Measurements from ENCODE around the gene VAV2.

VAV2 gene

DNA sequence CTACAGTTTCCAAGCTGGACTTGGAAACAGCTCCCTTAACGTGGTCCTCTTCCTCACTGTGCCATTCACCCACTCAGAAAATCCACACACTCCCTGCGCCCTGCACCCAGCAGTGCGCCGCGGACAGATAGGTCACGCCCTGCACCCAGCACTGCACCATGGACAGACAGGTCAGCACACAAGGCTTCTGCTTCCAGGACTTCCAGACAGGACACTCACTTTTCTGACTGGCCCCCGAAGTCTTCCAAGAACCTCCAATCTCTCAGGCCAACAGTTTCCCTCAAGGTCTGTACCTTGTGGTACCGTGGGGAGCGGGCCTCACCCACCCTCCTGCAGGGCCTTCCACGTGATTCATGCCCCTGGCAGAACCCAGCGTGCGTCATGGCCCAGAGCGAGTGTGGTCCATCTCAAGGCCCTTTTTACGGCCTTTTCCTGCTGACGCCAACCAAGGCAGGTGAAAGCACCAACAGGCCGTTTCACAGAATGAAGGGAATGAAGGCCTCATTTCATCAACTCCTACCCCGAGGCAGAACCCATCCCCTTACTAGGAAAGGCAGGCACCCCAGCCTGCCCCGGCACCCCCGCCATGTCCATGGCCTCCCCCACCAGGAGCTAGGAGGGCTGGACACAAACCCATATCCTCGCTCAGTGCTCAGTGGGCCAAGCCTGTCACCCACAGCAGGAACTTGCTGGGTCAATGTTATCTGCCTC, 17.3 kb downstream of the VAV2 start:
- TF ChIP-seq, protein P1, sequence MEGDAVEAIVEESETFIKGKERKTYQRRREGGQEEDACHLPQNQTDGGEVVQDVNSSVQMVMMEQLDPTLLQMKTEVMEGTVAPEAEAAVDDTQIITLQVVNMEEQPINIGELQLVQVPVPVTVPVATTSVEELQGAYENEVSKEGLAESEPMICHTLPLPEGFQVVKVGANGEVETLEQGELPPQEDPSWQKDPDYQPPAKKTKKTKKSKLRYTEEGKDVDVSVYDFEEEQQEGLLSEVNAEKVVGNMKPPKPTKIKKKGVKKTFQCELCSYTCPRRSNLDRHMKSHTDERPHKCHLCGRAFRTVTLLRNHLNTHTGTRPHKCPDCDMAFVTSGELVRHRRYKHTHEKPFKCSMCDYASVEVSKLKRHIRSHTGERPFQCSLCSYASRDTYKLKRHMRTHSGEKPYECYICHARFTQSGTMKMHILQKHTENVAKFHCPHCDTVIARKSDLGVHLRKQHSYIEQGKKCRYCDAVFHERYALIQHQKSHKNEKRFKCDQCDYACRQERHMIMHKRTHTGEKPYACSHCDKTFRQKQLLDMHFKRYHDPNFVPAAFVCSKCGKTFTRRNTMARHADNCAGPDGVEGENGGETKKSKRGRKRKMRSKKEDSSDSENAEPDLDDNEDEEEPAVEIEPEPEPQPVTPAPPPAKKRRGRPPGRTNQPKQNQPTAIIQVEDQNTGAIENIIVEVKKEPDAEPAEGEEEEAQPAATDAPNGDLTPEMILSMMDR (IDR thresholded peaks at IDR 0.05; ENCODE audit: insufficient read depth, low read depth, low read length, missing control alignments), result no peak
- no peak for DNase-seq (ENCODE audit: low read depth)

DNA sequence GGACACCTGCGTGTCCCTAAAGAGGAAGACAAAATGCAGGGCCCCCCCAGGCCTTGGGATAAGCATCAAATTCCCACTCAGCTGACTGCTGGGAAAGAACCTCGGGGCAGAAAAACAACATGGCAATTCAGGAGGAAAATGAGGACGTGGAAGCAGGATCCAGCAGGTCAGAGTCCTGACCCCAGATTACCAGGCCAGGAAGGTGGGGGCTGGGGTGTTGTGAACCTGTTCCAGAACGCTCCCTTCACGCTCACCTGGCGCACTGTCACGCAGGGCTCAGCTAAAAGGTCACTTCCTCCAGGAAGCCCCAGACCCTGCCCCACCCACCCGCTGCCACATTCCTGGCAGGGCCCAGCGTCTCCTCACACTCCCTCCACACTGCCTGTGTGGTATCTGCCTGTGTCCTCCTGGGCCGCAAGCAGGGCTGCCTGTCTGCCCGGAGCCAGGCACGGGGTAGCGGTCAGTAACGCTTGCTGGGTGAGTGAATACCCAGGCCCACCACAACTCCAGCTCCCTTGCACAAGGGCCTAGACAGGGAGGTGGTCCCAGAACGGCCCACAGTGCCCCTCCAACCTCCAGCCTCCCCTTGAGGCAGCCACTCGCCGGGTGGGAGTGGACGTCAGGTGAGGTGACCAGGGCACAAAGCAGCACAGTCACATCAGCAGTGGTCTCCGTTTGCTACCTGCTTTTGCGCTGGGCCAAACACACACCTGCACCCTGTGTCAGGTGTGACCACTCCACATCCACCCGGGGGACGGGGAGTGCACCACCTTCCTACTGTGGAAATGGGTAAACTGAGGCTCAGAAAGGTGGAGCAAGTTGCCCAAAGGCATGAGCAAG, 18.1 kb downstream of the VAV2 start:
- no peak overlapping the region for H3K4me3 ChIP-seq (ENCODE audit: low read length)
- no peak for DNase-seq (ENCODE audit: low read depth)
- TF ChIP-seq, protein P1 (IDR thresholded peaks at IDR 0.05; ENCODE audit: insufficient read depth, low read depth, low read length, missing control alignments), result no peak

More for the DNA sequence above, 17.3 kb downstream of the VAV2 start:
- H3K4me3 ChIP-seq (ENCODE audit: low read length), result no peak overlapping the region

DNA sequence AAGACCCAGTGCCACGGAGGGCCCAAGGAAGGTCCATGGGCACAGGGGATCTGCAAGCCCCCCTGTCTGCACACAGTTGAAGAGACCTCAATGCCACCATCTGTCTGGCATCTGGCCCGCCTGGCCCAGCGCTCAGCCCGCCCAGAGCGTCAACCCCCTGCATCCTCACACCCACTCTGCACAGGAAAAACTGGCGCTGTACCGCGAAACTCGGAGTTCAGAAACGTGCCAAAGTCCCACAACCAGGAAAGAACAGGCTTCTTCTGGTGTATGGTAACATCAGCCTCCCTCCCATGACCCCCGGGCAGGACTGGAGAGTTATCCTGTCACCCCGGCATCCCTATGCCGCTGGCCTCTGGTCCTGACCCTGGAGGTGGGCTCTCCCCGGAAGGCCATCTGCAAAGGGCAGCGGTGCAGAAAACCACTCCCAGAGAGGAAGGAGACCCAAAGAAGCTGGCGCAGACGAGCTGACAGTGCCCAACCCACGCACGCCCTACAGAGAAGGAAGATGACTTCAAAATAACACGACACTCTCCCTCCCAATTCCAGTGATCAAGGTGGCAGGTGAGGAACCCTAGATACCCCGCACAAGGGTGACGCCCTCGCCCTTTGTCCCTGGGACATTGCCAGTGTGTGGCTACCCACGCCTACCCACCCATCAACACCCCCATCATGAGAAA, 18.9 kb downstream of the VAV2 start:
- no peak for DNase-seq (ENCODE audit: low read depth)
- TF ChIP-seq, protein P1 (IDR thresholded peaks at IDR 0.05; ENCODE audit: insufficient read depth, low read depth, low read length, missing control alignments), result no peak
- H3K4me3 ChIP-seq (ENCODE audit: low read length), result no peak overlapping the region

DNA sequence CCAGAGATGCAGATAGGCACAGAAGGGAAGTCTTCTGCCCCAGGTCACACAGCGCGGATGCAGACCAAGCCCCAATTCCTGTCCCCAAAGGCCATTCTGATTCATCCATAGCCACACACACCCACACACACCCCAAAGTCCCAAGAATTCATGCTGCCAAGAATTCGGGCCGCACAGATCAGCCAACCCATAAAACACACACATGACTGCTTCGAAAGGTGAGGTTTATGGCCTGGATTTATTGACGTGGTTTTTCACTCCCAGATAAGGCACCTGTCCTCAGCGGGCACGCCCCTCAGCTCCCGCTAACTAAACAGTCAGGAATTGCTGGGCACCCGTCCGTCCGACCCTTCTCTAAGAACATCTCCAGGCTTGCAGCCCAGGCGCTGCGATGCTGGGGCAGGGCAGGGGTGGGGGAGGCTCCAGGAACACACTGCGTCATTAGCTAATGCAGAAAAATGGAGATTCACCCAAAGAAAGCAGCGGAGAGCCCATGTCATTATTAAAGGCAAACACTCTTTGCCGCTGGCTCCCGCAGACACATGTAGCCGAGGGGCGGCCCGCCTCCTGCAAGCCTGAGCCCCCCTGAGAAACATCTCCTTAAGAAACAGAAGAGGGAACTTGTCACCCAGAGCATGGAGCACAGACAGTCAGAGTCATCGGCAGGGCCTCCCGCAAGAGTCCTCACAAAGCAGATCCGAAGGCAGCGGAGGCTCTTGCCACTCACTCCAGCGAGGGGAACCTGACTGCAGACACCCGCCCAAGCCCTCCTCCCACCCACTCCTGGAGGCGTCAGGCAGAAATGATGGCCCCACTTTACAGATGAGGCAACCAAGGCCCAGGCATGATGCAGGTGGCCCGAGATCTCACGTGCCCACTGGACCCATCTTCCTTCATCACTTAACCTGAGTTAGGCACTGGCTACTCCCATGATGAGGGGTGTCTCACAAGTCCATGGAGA, 19.9 kb downstream of the VAV2 start:
- TF ChIP-seq, protein P1 (IDR thresholded peaks at IDR 0.05; ENCODE audit: insufficient read depth, low read depth, low read length, missing control alignments), result no peak
- DNase-seq (ENCODE audit: low read depth), result no peak
- no peak overlapping the region for H3K4me3 ChIP-seq (ENCODE audit: low read length)

DNA sequence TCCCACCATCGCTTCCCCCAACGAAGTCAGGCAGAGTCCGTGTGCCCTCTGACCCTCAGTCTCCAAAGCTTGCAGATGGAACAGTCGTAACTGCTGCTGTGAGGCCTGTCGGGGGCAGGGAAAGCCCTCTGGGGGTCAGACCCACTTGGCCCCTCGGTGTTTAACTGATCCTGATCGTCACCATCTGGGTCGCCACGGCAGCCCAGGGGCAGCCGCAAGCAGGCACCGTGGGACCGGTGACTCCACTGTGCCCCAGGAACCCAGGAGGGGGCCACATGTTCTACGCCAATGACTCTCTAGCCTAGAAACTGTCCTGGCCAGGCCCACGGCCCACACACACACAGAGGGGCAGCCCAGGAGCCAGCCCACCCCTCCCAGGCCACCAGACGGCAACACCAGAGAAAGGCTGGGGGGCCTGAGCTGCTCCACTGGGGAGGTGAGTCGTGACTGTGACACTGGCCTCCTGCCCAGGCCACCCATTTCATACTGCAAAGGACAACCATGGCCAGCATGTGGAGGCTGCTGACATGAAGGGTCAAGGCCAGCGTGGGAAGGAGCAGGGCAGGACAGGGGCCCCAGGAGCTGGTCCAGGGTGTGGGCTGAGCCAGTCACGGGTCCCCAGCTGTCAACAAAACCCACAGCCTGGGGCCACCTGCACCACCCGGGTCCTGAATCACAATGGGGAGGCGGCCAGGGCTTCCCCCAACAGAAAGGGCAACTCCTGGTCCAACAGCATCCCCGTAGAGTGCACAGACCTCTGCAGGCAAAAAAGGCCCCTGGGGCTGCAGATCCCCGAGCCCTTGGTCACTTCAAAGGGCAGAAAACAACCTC, 20.8 kb downstream of the VAV2 start:
- TF ChIP-seq, protein P1 (IDR thresholded peaks at IDR 0.05; ENCODE audit: insufficient read depth, low read depth, low read length, missing control alignments), result no peak
- DNase-seq (ENCODE audit: low read depth), result no peak
- H3K4me3 ChIP-seq (ENCODE audit: low read length), result no peak overlapping the region
